ENCODE results near the gene OTUD5. TPM values are rescaled to one million over a fixed set of nuclear protein-coding genes. Genes with fewer than 3 reads are reported as not detected.

OTUD5 gene
- total and polyA plus RNA-seq, 2 of the 13 experiments (the other 11 are each of a cell fraction or from before 2014, with no cell fraction given), result 18.4 to 42.2 TPM

DNA sequence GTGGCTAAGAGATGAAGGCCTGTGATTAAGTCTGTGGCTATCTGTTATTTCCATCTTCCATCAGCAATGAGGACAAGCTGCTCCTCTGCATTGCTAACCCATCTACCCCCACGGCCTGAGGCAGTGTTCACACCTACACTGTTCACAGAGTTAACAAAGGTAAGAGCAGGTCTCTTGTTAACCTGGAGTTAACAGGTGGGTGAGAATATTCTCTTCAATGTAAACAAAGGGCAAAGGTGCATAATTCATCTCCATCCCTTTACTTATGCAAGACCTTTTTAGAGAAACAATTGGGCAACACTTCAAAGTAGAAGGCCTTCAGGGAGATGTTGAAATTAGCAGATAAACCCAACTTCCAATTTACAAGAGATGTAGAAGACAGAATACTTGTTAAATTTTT lies 48.8 kb downstream of the OTUD5 start:
- in situ Hi-C loops (cut with HindIII; ENCODE audit: extremely low pct_ligation_motif_present, low pct_unique_long_range_greater_than_20kb), result no loop called here
- H3K36me3 ChIP-seq (replicated peaks in 1 of 2; ENCODE audit: control insufficient read depth in 1 of 2, insufficient read depth in 2 of 2, low read length in 2 of 2), result peaks cover 0 to 7% of the 10 kb centered on the region in 2 experiments; a peak in 3 of 5 replicates
- H3K4me2 ChIP-seq (ENCODE audit: low read depth, low read length), result no peak overlapping the region
- peaks cover 15% of the 10 kb centered on the region for H3K79me2 ChIP-seq (ENCODE audit: insufficient read depth, low read length)
- intact Hi-C loops (cut with micrococcal nuclease; ENCODE audit: unreplicated experiment), result no loop called here
- no CpG with 5 or more reads among the region's 1 CpG for WGBS (ENCODE audit: low lambda C conversion rate)
- H3K27me3 ChIP-seq (ENCODE audit: control insufficient read depth in 1 of 2, insufficient read depth in 2 of 2, low read length in 2 of 2), result no peaks in the 10 kb centered on the region; a peak in 1 of 5 replicates
- no peaks in the 10 kb centered on the region for H4K20me1 ChIP-seq (ENCODE audit: insufficient read depth, low read length)
- no TSS peak for BruUV-seq (replicated peaks)
- no peak overlapping the region for H3K4me3 ChIP-seq (replicated peaks in 1 of 3; ENCODE audit: insufficient read depth in 1 of 3, low read depth in 2 of 3, low read length in 3 of 3)
- ChIA-PET POLR2A (interaction anchor here (2.5 kb wide), 1 partner anchor 11 kb away, joined by 11 read pairs; the partner anchor contains the start of genes PQBP1 and TIMM17B), CTCF (ENCODE audit: low intra/inter-chr PET ratio, low total read pairs) (no interaction called here)
- no peak for DNase-seq (ENCODE audit: low spot score)
- H3K9me3 ChIP-seq (ENCODE audit: low read length), result no peaks in the 10 kb centered on the region
- FAIRE-seq, result peak; percentile 81
- no peak overlapping the region for H3K9ac ChIP-seq (ENCODE audit: insufficient read depth, low read depth, low read length)
- H3K4me1 ChIP-seq (ENCODE audit: insufficient read depth, low read length), result peaks cover 23% of the 10 kb centered on the region
- ATAC-seq, result no peak
- H3K27ac ChIP-seq (ENCODE audit: extremely low read length, insufficient read depth, low read length), result no peak overlapping the region
- no peak overlapping the region for H2AFZ ChIP-seq (ENCODE audit: low read length)
- TF ChIP-seq, protein P1, sequence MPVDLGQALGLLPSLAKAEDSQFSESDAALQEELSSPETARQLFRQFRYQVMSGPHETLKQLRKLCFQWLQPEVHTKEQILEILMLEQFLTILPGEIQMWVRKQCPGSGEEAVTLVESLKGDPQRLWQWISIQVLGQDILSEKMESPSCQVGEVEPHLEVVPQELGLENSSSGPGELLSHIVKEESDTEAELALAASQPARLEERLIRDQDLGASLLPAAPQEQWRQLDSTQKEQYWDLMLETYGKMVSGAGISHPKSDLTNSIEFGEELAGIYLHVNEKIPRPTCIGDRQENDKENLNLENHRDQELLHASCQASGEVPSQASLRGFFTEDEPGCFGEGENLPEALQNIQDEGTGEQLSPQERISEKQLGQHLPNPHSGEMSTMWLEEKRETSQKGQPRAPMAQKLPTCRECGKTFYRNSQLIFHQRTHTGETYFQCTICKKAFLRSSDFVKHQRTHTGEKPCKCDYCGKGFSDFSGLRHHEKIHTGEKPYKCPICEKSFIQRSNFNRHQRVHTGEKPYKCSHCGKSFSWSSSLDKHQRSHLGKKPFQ (CRISPR knock-in tag; IDR thresholded peaks at IDR 0.05; ENCODE audit: insufficient replicate concordance), result no peak
- TF ChIP-seq ZFYVE20 (CRISPR knock-in tag; IDR thresholded peaks at IDR 0.05; ENCODE audit: borderline replicate concordance, low read depth), result no peak
- TF ChIP-seq, protein P2, sequence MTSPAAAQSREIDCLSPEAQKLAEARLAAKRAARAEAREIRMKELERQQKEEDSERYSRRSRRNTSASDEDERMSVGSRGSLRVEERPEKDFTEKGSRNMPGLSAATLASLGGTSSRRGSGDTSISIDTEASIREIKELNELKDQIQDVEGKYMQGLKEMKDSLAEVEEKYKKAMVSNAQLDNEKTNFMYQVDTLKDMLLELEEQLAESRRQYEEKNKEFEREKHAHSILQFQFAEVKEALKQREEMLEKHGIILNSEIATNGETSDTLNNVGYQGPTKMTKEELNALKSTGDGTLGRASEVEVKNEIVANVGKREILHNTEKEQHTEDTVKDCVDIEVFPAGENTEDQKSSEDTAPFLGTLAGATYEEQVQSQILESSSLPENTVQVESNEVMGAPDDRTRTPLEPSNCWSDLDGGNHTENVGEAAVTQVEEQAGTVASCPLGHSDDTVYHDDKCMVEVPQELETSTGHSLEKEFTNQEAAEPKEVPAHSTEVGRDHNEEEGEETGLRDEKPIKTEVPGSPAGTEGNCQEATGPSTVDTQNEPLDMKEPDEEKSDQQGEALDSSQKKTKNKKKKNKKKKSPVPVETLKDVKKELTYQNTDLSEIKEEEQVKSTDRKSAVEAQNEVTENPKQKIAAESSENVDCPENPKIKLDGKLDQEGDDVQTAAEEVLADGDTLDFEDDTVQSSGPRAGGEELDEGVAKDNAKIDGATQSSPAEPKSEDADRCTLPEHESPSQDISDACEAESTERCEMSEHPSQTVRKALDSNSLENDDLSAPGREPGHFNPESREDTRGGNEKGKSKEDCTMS (CRISPR knock-in tag; conservative IDR thresholded peaks at IDR 0.05), result no peak
- TF ChIP-seq, protein P3, sequence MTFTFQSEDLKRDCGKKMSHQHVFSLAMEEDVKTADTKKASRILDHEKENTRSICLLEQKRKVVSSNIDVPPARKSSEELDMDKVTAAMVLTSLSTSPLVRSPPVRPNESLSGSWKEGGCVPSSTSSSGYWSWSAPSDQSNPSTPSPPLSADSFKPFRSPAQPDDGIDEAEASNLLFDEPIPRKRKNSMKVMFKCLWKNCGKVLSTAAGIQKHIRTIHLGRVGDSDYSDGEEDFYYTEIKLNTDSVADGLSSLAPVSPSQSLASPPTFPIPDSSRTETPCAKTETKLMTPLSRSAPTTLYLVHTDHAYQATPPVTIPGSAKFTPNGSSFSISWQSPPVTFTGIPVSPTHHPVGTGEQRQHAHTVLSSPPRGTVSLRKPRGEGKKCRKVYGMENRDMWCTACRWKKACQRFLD (CRISPR knock-in tag; IDR thresholded peaks at IDR 0.05; ENCODE audit: borderline replicate concordance), result no peak
- TF ChIP-seq TBX2 (CRISPR knock-in tag; IDR thresholded peaks at IDR 0.05; ENCODE audit: borderline replicate concordance), result no peak
- TF ChIP-seq HNF4A (CRISPR knock-in tag; IDR thresholded peaks at IDR 0.05), result 0 out of 2 replicates have a peak, but pooled peaks have one; percentile 12
- no peak for TF ChIP-seq ZNF839 (CRISPR knock-in tag; IDR thresholded peaks at IDR 0.05; ENCODE audit: borderline replicate concordance)
- no peak for TF ChIP-seq LCORL (IDR thresholded peaks at IDR 0.05)
- TF ChIP-seq LCORL (CRISPR knock-in tag; IDR thresholded peaks at IDR 0.05), result no peak
- TF ChIP-seq MXI1 (IDR thresholded peaks at IDR 0.05; ENCODE audit: borderline replicate concordance, low read depth, low read length), result no peak
- TF ChIP-seq, protein P4, sequence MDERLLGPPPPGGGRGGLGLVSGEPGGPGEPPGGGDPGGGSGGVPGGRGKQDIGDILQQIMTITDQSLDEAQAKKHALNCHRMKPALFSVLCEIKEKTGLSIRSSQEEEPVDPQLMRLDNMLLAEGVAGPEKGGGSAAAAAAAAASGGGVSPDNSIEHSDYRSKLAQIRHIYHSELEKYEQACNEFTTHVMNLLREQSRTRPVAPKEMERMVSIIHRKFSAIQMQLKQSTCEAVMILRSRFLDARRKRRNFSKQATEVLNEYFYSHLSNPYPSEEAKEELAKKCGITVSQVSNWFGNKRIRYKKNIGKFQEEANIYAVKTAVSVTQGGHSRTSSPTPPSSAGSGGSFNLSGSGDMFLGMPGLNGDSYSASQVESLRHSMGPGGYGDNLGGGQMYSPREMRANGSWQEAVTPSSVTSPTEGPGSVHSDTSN (CRISPR knock-in tag; IDR thresholded peaks at IDR 0.05), result no peak
- no peak for TF ChIP-seq SOX6 (IDR thresholded peaks at IDR 0.05)
- TF ChIP-seq SOX6 (CRISPR knock-in tag; IDR thresholded peaks at IDR 0.05), result peak; percentile 35; the same call in 1 of the 2 replicates
- TF ChIP-seq ZNF343 (CRISPR knock-in tag; IDR thresholded peaks at IDR 0.05), result no peak
- TF ChIP-seq HNRNPK (IDR thresholded peaks at IDR 0.05; ENCODE audit: low read depth, low read length, poor library complexity, severe bottlenecking), result no peak
- no peak for TF ChIP-seq ZKSCAN5 (CRISPR knock-in tag; IDR thresholded peaks at IDR 0.05)
- TF ChIP-seq NR2F6 (IDR thresholded peaks at IDR 0.05), result peak; percentile 62
- 0 out of 2 replicates have a peak, but pooled peaks have one; percentile 19 for TF ChIP-seq NR2F6 (CRISPR knock-in tag; IDR thresholded peaks at IDR 0.05)
- TF ChIP-seq ZNF75D (CRISPR knock-in tag; IDR thresholded peaks at IDR 0.05; ENCODE audit: borderline replicate concordance), result no peak
